ENCODE data around the gene TOR1AIP2. TPM values are rescaled to one million over a fixed set of nuclear protein-coding genes. Genes with fewer than 3 reads are reported as not detected.
A peak's percentile ranks its signal among the peaks of the same experiment; 100 is the strongest.

Gene TOR1AIP2
- total RNA-seq, 4 donors from 2014 or later: 65.9 to 138 (median 86.1) TPM

- no peak for TF ChIP-seq CTCF (IDR thresholded peaks at IDR 0.05)
- DNase-seq (ENCODE audit: low spot score) (no peak), ATAC-seq (ENCODE audit: low FRiP score) (no peak)
Observed at GRCh38 chr1:179888071-179888470, 10.5 kb upstream of the TOR1AIP2 start.

GRCh38 chr1:179883745-179884138 lies 6.1 kb upstream of the TOR1AIP2 start:
- DNase-seq (ENCODE audit: low spot score) (no peak), ATAC-seq (ENCODE audit: low FRiP score) (no peak)

GRCh38 chr1:179883040-179883744 lies 5.6 kb upstream of the TOR1AIP2 start:
- TF ChIP-seq CTCF (IDR thresholded peaks at IDR 0.05): no peak
- no peak for DNase-seq (ENCODE audit: low spot score)
- ATAC-seq (ENCODE audit: low FRiP score): peak; percentile 50

More at GRCh38 chr1:179883745-179884138, 6.1 kb upstream of the TOR1AIP2 start:
- TF ChIP-seq CTCF (IDR thresholded peaks at IDR 0.05): no peak

- ATAC-seq (ENCODE audit: low FRiP score) (peak; percentile 95), DNase-seq (ENCODE audit: low spot score) (peak; percentile 67)
- TF ChIP-seq CTCF (IDR thresholded peaks at IDR 0.05): peak in 1 of 3 donors; percentile 30
Observed at GRCh38 chr1:179882253-179883039, 4.8 kb upstream of the TOR1AIP2 start, which contains the start of gene TOR1AIP1. TSS of gene TOR1AIP1 (plus strand) at chr1:179882285. CDS start at chr1:179882503, 218 bp downstream.

GRCh38 chr1:179881642-179882252 lies 4.1 kb upstream of the TOR1AIP2 start:
- DNase-seq (ENCODE audit: low spot score) (peak; percentile 64), ATAC-seq (ENCODE audit: low FRiP score) (no peak)
- no peak for TF ChIP-seq CTCF (IDR thresholded peaks at IDR 0.05)

- ATAC-seq (ENCODE audit: low FRiP score) (no peak), DNase-seq (ENCODE audit: low spot score) (no peak)
- no peak for TF ChIP-seq CTCF (IDR thresholded peaks at IDR 0.05)
Observed at GRCh38 chr1:179879797-179880196, 2.2 kb upstream of the TOR1AIP2 start.
